Activated CD4-positive, alpha-beta T cell treated with anti-CD3 and anti-CD28 coated beads, Interleukin-2, amount 10 ng/mL, durations not matched to agents 7 days and 5 days (primary cell): ENCODE measurements around the gene NTMT1. TPM values are rescaled to one million over a fixed set of nuclear protein-coding genes. Genes with fewer than 3 reads are reported as not detected.
"Not testable (repeated sequence)": the region's sequence is repeated elsewhere in the genome, so short reads cannot be mapped to it uniquely, and the experiment has no call there.

Experiments
- CTCF ChIA-PET: fragments of 350-600 bp; sonication (Branson Sonifier 250); formaldehyde crosslinking; loops from one replicate; lab custom pipeline; 2021; ENCODE audit warnings: antibody characterized with exemption; lab: Charles Lee
- POLR2A ChIA-PET: fragments of 350-600 bp; sonication (Branson Sonifier 250); formaldehyde crosslinking; loops from one replicate; lab custom pipeline; 2021; ENCODE audit warnings: antibody characterized with exemption; lab: Charles Lee
- DNase-seq: peaks from one replicate; pipeline ENCODE4 v3.0.0-alpha.2; 2020
- H3K27ac Mint-ChIP-seq: one replicate; pipeline ENCODE4 v1.8.0; 2021; ENCODE audit warnings: mild to moderate bottlenecking, moderate library complexity, mixed read lengths
- H3K27me3 Mint-ChIP-seq: one replicate; pipeline ENCODE4 v1.8.0; 2021; ENCODE audit warnings: mixed read lengths
- H3K36me3 Mint-ChIP-seq: one replicate; pipeline ENCODE4 v1.8.0; 2021; ENCODE audit warnings: low read depth, mixed read lengths
- H3K4me1 Mint-ChIP-seq: one replicate; pipeline ENCODE4 v1.8.0; 2021; ENCODE audit warnings: mixed read lengths
- H3K4me3 Mint-ChIP-seq: one replicate; pipeline ENCODE4 v1.8.0; 2021; ENCODE audit warnings: mild to moderate bottlenecking, moderate library complexity, mixed read lengths
- H3K9me3 Mint-ChIP-seq: one replicate; pipeline ENCODE4 v1.8.0; 2021; ENCODE audit warnings: mixed read lengths
- total RNA-seq, 2 experiments: library from RNA; stranded (reverse); gene quantifications; one replicate each; pipeline ENCODE4 v1.2.3, GENCODE V29; 2021

NTMT1 gene
- total RNA-seq, 2 experiments from 2014 or later: 28.5 to 33.9 TPM

DNA sequence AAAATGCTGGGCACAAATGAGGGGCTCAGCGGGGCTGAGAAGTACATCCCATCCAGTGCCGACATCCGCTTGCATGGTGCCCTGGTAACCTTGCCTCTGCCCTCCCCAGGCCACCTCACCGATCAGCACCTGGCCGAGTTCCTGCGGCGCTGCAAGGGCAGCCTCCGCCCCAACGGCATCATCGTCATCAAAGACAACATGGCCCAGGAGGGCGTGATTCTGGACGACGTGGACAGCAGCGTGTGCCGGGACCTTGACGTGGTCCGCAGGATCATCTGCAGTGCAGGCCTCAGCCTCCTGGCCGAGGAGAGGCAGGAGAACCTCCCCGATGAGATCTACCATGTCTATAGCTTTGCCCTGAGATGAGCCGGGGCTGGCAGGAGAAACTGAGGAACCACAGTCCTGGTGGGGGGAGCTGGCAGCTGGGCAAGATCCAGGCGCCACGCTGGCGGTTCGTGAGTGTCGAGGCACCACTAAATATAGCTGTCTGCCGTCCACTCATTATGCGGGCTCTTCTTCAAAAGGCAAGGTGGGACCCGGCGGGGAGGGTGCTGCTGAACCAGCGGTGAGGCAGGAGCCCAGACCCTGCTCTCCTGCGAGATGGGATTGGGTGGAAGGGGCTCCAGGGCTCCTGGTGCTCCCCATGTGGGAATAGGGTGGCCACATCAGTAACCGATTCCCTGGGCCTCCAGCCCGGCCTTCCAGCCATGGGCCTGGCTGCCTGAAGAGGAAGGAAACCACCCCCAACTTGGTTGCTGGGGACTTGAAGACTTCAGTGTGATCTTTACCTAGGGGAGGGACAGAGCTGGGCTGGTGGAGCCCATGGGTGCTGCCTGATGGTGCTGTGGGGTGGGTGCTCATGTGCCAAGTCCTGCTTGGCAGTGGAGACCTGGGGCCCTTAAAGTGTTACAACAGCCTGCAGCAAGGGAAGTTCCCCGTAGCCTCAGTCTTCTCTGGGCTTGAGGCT lies 9.4 kb downstream of the NTMT1 start:
- Mint-ChIP-seq H3K9me3 (no peaks in the 10 kb centered on the region), H3K27ac (no peak overlapping the region), H3K36me3 (peaks cover 28% of the 10 kb centered on the region), H3K4me3 (no peak overlapping the region), H3K4me1 (peaks cover 25% of the 10 kb centered on the region), H3K27me3 (no peaks in the 10 kb centered on the region)
- DNase-seq: no peak
- ChIA-PET POLR2A (no interaction called here), CTCF (interaction anchor here (0.6 kb wide), 1 partner anchor 585 kb away, joined by 4 read pairs; no protein-coding TSS in a partner anchor)

DNA sequence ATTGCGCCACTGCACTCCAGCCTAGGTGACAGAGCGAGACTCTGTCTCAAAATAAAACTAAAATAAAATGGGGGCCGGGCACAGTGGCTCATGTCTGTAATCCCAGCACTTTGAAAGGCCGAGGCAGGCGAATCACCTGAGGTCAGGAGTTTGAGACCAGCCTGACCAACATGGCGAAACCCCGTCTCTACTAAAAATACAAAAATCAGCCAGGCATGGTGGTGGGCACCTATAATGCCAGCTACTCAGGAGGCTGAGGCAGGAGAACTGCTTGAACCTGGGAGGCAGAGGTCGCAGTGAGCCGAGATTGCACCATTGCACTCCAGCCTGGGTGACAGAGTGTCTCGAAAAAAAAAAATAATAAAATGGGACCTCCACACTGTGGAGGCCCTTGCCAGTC lies 10.4 kb downstream of the NTMT1 start:
- DNase-seq, H3K27ac Mint-ChIP-seq, H3K4me3 Mint-ChIP-seq, POLR2A ChIA-PET, H3K27me3 Mint-ChIP-seq, H3K9me3 Mint-ChIP-seq: not testable (repeated sequence)
- CTCF ChIA-PET: interaction anchor here (0.6 kb wide), 1 partner anchor 584 kb away, joined by 4 read pairs; no protein-coding TSS in a partner anchor
- Mint-ChIP-seq H3K4me1 (peaks cover 25% of the 10 kb centered on the region), H3K36me3 (peaks cover 28% of the 10 kb centered on the region)

DNA sequence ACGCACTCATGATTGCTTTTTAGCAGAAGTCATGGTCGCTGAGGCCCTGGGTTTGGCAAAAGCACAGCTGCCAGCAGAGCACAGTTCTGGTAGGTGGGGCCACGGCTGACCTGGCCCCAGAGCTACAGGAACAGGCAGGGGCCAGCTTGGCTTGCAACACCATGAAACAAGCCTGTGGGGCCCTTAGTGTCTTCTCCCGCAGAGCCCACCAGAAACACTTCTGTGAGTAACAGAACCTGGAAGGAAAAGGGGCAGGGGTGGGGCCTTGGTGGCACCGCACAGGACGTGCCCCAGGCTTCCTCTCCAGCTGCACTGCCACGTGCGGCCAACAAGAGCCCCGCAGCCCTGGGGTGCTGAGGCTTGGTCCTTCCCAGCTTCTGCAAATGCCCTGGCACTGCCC lies 11.1 kb downstream of the NTMT1 start:
- POLR2A ChIA-PET: no interaction called here
- Mint-ChIP-seq H3K27ac (no peak overlapping the region), H3K9me3 (no peaks in the 10 kb centered on the region), H3K4me3 (no peak overlapping the region), H3K36me3 (peaks cover 28% of the 10 kb centered on the region), H3K4me1 (peaks cover 20% of the 10 kb centered on the region), H3K27me3 (no peaks in the 10 kb centered on the region)
- DNase-seq: no peak
- CTCF ChIA-PET: interaction anchor here (2.5 kb wide), 1 partner anchor 13 kb away, joined by 13 read pairs; no protein-coding TSS in a partner anchor

DNA sequence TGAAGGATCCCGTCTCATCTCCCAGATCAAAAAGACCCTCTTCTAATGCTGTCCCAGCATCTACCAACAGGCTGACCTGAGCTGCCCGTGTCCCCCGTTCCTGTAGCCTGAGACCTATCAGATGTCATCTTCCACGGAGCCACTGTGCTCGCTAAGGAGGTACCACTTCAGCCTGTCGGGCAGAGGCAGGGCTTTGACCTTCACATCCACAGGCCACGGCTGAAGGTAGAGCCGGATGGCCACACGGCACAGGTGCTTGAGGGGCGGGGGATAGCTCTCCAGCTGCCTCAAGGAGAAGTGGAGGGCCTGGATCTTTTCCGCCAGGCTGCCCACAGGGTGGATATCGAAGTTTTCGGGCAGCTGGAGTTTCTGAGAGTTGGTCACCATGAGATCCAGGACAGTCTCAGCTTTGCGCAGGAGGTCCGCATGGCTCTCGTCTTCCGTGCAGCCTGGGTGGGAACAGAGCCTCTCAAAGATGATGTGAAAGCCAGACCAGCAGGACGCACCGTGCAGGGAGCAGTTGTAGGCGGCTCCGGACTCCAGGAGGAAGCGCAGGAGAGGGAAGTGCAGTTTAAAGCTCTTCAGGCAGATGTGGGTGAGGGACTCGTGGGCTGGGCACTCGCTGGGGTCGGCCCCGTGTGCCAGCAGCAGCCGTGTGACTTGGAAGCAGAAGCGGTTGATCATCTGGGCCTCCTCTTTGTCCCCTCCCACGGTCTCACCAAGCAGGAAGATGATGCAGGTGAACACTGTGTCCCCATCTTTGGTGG lies 11.9 kb downstream of the NTMT1 start:
- Mint-ChIP-seq H3K4me3 (no peak overlapping the region), H3K36me3 (peaks cover 28% of the 10 kb centered on the region), H3K4me1 (peaks cover 22% of the 10 kb centered on the region), H3K27ac (peak overlapping the region; percentile 4), H3K9me3 (no peaks in the 10 kb centered on the region), H3K27me3 (no peaks in the 10 kb centered on the region)
- POLR2A ChIA-PET: no interaction called here
- CTCF ChIA-PET: interaction anchor here (0.6 to 2.5 kb wide), 2 partner anchors 13 to 100 kb away, joined by 3 to 13 read pairs; no protein-coding TSS in a partner anchor
- DNase-seq: no peak

DNA sequence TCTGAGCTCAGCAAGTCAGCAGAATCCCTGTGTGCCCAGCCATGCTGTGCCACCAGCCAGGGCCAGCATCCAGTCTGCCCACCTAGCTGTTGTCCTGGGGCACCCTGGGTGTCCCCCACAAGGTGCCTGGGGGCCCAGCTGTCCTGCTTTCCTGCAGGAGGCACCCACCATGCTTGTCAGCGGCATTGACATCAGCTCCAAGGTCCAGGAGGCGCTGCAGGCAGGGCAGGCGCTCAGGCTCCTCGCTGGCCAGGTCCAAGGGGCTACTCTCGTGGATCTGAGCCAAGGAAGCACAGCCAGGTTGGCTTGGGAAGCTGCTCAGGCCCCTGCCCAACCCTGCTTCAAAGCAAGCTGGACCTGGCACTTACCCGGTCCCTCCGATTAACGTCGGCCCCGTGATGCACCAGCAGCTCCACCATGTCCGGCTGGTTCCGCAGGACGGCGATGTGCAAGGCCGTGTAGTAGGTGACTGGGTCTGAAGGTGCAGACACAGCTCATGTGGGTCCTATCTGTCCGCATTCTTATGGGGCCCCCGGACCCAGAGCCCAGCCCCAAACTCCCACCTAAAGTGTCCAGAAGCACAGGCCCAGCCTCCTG lies 13.2 kb downstream of the NTMT1 start:
- Mint-ChIP-seq H3K4me1 (peaks cover 22% of the 10 kb centered on the region), H3K36me3 (peaks cover 22% of the 10 kb centered on the region), H3K27me3 (no peaks in the 10 kb centered on the region), H3K9me3 (no peaks in the 10 kb centered on the region), H3K4me3 (no peak overlapping the region), H3K27ac (no peak overlapping the region)
- no peak for DNase-seq
- CTCF ChIA-PET: interaction anchor here (0.5 to 2.5 kb wide), 5 partner anchors 11 to 499 kb away, joined by 3 to 13 read pairs (median 5); no protein-coding TSS in a partner anchor
- POLR2A ChIA-PET: interaction anchor here (0.6 kb wide), 1 partner anchor 129 kb away, joined by 3 read pairs; no protein-coding TSS in a partner anchor

DNA sequence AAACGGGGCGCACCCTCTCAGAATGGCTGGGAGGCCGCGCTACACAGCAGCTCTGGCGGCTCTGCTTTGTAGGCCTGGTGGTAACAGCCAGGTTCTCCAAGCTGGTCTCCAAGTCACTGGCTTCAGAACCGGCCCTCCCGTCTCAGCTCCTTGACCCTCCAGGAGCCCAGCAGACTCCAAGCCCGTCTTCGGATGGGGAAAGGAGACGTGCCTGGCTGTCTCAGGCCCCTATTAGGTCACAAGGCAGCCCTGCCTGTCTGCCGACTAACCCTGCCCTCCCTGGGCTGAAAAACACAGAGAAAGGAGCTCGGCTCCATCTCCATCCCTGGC lies 13.8 kb downstream of the NTMT1 start:
- Mint-ChIP-seq H3K9me3 (no peaks in the 10 kb centered on the region), H3K4me1 (peaks cover 22% of the 10 kb centered on the region), H3K36me3 (peaks cover 20% of the 10 kb centered on the region), H3K27me3 (no peaks in the 10 kb centered on the region), H3K27ac (peak overlapping the region; percentile 11), H3K4me3 (peak overlapping the region; percentile 80)
- ChIA-PET POLR2A (no interaction called here), CTCF (interaction anchor here (0.6 to 2.5 kb wide), 9 partner anchors 11 to 499 kb away, joined by 3 to 13 read pairs (median 4); partner anchors contain the start of gene NTMT1)
- DNase-seq: no peak

DNA sequence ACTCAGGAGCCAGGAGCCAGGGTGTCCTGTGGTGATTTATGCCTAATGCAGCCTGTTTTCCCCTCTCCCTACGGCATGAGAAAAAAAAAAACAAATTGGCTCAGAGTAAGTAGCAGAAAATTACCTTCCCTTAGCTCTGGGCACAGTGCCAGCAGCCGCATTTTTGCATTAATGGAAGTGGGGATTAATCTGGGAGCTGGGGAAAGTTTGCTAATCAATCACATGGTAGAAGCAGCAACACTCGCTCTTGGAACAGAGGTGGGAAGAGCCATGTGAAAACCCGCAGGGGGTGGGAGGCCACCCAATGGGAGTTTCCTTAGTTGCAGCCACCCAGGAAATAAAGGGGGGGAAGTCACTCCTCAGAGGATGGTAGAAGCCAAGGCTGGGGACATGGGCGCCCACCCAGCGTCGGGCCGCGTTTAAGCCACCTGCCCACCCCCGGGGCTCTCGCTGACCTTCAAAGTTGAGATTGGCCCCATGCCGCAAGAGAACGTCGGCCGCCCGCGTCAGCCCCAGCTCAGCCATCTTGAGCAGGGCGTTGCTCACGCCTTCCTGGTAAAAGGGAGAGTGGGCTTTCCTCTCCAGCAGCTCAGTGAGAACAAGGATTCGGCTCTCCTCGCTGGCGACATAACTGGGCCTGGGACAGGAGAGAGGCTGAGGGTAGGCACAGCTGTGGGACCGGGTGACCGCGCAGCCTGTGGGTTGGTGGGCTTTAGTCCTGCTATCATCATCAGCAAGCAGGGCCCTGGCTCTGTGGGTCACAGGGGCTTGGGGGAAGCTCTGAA lies 14.3 kb downstream of the NTMT1 start:
- ChIA-PET POLR2A (interaction anchor here (0.6 kb wide), 1 partner anchor 194 kb away, joined by 3 read pairs; no protein-coding TSS in a partner anchor), CTCF (interaction anchor here (0.6 to 1.6 kb wide), 10 partner anchors 12 to 500 kb away, joined by 3 to 6 read pairs (median 4); partner anchors contain the start of gene NTMT1)
- Mint-ChIP-seq H3K4me1 (peaks cover 22% of the 10 kb centered on the region), H3K27ac (peak overlapping the region; percentile 54), H3K36me3 (peaks cover 15% of the 10 kb centered on the region), H3K27me3 (no peaks in the 10 kb centered on the region), H3K4me3 (peak overlapping the region; percentile 80), H3K9me3 (no peaks in the 10 kb centered on the region)
- no peak for DNase-seq

DNA sequence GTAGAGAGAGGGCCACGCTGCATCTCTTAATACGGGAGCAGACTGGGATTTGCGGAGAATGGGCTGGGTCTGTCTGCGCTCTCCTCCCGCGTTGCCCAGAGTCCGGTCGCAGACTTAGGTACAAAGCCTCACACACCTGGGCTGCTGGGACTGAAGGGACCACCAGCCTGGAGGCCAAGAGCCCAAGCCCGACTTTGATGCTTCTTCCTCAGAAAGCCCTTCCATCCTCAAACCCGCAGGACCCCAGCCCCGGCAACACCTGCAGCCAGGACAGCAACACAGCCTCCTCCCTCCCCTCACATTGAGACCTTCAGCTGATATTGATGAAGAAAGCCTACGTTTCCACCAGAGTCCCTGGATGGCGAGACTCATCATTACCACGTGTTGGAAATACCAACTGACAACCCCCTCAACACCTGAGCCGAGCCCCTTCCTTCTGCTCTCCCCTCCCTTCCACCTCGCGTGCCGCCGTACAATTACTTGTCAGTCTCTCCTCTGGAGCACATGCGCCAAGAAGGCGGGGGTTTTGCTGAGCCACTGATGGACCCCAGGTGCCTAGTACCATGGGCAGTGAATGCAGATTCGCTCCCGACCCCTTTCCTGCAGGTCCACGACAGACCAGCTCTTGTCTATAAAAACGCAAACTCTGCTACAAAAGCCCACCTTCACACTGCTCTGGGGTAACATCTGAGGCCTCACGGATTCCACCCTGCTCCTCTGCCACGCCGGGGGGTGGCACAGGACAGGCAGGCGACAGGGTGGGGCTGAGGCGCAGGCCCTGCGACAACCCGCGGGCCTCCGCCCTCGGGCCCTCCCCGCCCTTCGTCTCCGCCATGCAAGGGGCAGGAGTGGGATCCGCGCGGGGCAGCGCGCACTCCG lies 15.1 kb downstream of the NTMT1 start:
- H3K27ac Mint-ChIP-seq: peak overlapping the region; percentile 83

DNA sequence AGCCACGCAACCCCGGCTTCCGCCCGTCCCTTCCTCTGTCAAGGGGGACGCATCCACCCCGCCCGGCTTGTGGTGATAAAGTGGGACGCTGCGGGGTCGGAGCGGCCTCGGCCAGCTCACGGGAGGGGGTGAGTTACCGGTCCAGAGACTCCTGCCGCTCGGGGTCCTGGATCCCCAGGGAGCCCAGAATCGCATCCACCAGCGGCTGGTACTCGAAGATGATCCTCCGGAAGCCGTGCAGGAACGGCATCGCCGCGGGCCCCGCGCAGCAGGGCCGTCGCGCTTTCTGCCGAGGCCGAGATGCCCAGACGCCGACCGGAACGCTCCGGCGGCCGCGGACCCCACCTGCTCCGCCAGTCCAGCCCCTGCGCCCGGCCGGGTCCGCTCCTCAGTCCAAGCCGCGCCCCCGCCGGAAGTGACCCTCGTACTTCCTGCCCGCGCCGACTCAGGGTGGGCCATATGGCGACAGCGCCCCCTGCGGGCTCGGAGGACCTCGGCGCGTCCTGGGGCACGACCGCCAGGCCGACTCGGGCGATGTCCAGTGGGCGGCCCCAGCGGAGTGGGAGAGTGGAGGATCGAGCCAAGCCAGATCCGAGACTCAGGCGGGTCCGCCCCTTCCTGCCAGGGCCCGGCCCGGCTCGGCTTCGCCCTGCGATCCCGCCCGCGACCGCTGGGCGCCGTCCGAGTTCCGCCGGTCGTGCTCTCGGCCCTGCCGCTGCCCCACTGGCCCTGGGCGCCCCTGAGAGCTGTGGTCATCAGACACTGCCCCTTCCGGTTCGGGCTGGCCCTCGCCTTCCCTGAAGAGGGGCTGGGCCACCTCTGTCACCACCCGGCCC lies 16.0 kb downstream of the NTMT1 start, which contains the start of gene ASB6:
Gene ASB6 (minus strand): TSS at position 402 of the 836 bp plus-strand sequence. CDS start 152 bp downstream, at position 250.
- peak within 1 kb of the TSS; percentile 87 for H3K27ac Mint-ChIP-seq
- DNase-seq: peak; percentile 92
- H3K4me3 Mint-ChIP-seq: peak within 1 kb of the TSS; percentile 80
- POLR2A ChIA-PET: no interaction called here
- CTCF ChIA-PET: interaction anchor here (0.6 to 2.0 kb wide), 20 partner anchors 8 to 517 kb away, joined by 3 to 8 read pairs (median 3); partner anchors contain the start of genes C9orf50 and NTMT1
- H3K4me1 Mint-ChIP-seq: peaks cover 22% of the 10 kb centered on the region
- no peaks in the 10 kb centered on the region for H3K27me3 Mint-ChIP-seq
- H3K9me3 Mint-ChIP-seq: no peaks in the 10 kb centered on the region
- peaks cover 9% of the 10 kb centered on the region for H3K36me3 Mint-ChIP-seq

More for the DNA sequence above, 15.1 kb downstream of the NTMT1 start:
- no peaks in the 10 kb centered on the region for H3K27me3 Mint-ChIP-seq
- ChIA-PET CTCF (interaction anchor here (0.6 to 1.6 kb wide), 9 partner anchors 11 to 414 kb away, joined by 3 to 7 read pairs (median 4); partner anchors contain the start of genes C9orf50 and NTMT1), POLR2A (interaction anchor here (0.6 kb wide), 1 partner anchor 194 kb away, joined by 3 read pairs; no protein-coding TSS in a partner anchor)
- H3K9me3 Mint-ChIP-seq: no peaks in the 10 kb centered on the region
- DNase-seq: no peak
- H3K4me3 Mint-ChIP-seq: peak overlapping the region; percentile 80
- H3K36me3 Mint-ChIP-seq: peaks cover 9% of the 10 kb centered on the region
- H3K4me1 Mint-ChIP-seq: peaks cover 22% of the 10 kb centered on the region

DNA sequence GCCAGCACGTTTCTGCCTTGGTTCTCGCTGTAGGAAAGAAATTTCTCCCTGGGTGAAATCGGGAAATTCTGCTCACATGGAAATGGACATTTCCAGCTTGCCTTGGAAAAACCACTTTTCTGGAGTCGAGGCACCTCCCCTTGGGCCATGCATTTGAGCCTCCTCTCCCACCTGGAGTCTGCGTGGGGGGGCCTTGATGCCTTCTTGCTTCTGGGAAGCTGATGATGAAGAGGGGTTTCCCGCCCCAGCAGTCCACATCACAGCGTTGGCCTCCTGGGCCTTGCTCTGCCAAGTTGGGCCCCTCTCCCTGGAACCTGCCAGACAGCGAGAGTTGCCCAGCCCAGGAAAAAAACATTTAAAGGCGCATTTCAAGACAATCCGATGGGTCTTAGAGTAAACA lies 17.7 kb downstream of the NTMT1 start:
- ChIA-PET CTCF (interaction anchor here (1.3 to 2.0 kb wide), 5 partner anchors 18 to 512 kb away, joined by 3 to 8 read pairs (median 4); partner anchors contain the start of gene NTMT1), POLR2A (no interaction called here)
- no peaks in the 10 kb centered on the region for H3K27me3 Mint-ChIP-seq
- H3K27ac Mint-ChIP-seq: no peak overlapping the region
- no peak for DNase-seq
- H3K9me3 Mint-ChIP-seq: no peaks in the 10 kb centered on the region
- peak overlapping the region; percentile 47 for H3K4me3 Mint-ChIP-seq
- H3K36me3 Mint-ChIP-seq: no peaks in the 10 kb centered on the region
- peaks cover 20% of the 10 kb centered on the region for H3K4me1 Mint-ChIP-seq
